Measurements from ENCODE around the gene SERHL2. TPM values are rescaled to one million over a fixed set of nuclear protein-coding genes. Genes with fewer than 3 reads are reported as not detected.
A peak's percentile ranks its signal among the peaks of the same experiment; 100 is the strongest.
"Not testable (repeated sequence)": the region's sequence is repeated elsewhere in the genome, so short reads cannot be mapped to it uniquely, and the experiment has no call there.

Gene SERHL2
- total RNA-seq, 1 experiment from 2014 or later: 1.1 TPM

- ChIA-PET POLR2A (no interaction called here), CTCF (no interaction called here)
- Mint-ChIP-seq H3K9me3 (peaks cover 3% of the 10 kb centered on the region; the same call in 1 of the 2 replicates), H3K27me3 (ENCODE audit: low read depth) (no peaks in the 10 kb centered on the region), H3K4me3 (no peak overlapping the region), H3K27ac (no peak overlapping the region; the same call in 1 of the 2 replicates), H3K4me1 (peaks cover 10% of the 10 kb centered on the region), H3K36me3 (peaks cover 69% of the 10 kb centered on the region)
- ATAC-seq (no peak), DNase-seq (ENCODE audit: low spot score) (no peak)
- TF ChIP-seq ELF4 (CRISPR knock-in tag; IDR thresholded peaks at IDR 0.05; ENCODE audit: low read depth) (no peak), SMAD3 (CRISPR knock-in tag; IDR thresholded peaks at IDR 0.05; ENCODE audit: borderline replicate concordance) (no peak), ATF1 (CRISPR knock-in tag; IDR thresholded peaks at IDR 0.05) (no peak), ZNF317 (CRISPR knock-in tag; IDR thresholded peaks at IDR 0.05; ENCODE audit: borderline replicate concordance, low read depth) (no peak), ZNF425 (CRISPR knock-in tag; conservative IDR thresholded peaks at IDR 0.05) (no peak), ZNF263 (CRISPR knock-in tag; IDR thresholded peaks at IDR 0.05; ENCODE audit: low read depth) (no peak)
These were observed 50.6 kb downstream of the SERHL2 start for GRCh38 chr22:42604403-42604802.

DNA sequence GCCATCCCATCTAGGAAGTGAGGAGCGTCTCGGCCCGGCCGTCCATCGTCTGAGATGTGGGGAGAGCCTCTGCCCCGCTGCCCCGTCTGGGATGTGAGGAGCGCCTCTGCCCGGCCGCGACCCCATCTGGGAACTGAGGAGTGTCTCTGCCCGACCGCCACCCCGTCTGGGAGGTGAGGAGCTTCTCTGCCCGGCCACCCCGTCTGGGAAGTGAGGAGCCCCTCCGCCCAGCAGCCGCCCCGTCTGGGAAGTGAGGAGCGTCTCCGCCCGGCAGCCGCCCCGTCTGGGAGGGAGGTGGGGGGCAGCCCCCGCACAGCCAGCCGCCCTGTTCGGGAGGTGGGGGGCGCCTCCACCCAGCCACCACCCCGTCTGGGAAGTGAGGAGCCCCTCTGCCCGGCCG lies 53.9 kb downstream of the SERHL2 start:
- CTCF ChIA-PET; H3K4me3 Mint-ChIP-seq; POLR2A ChIA-PET; H3K27ac Mint-ChIP-seq; ATAC-seq; H3K27me3 Mint-ChIP-seq (ENCODE audit: low read depth); H3K9me3 Mint-ChIP-seq; DNase-seq (ENCODE audit: low spot score): not testable (repeated sequence)
- H3K4me1 Mint-ChIP-seq: peaks cover 22% of the 10 kb centered on the region
- peaks cover 62% of the 10 kb centered on the region for H3K36me3 Mint-ChIP-seq

DNA sequence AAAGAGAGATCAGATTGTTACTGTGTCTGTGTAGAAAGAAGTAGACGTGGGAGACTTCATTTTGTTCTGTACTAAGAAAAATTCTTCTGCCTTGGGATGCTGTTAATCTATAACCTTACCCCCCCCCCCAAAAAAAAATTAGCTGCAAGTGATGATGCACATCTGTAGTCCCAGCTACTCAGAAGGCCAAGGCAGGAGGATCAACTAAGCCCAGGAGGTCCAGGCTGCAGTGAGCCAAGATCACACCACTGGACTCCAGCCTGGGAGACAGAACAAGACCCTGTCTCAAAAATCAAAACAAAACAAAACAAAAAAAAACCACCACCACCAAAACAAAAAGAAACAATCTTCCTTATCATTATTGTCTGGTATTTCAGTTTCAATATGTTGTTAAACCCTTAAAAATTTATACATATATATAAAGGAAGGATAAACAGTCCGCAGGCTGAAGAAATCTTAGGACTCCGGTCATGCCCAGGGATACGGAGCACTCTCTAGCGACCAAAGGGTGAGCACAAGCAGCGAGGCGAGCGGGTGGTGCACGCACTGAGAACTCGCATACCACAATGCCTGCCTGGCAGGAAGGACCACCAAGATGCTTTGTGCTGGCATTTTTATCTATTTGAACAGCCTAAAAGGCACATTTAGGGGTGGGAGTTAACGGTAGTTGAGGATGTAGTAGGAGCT lies 54.5 kb downstream of the SERHL2 start:
- no peaks in the 10 kb centered on the region for H3K27me3 Mint-ChIP-seq (ENCODE audit: low read depth)
- peaks cover 3% of the 10 kb centered on the region; the same call in 1 of the 2 replicates for H3K9me3 Mint-ChIP-seq
- peaks cover 60% of the 10 kb centered on the region for H3K36me3 Mint-ChIP-seq
- ATAC-seq (no peak), DNase-seq (ENCODE audit: low spot score) (no peak)
- POLR2A ChIA-PET: interaction anchor here (0.5 to 0.6 kb wide), 2 partner anchors 127 to 436 kb away, joined by 3 read pairs; no protein-coding TSS in a partner anchor
- peak overlapping the region; percentile 79; the same call in 1 of the 2 replicates for H3K27ac Mint-ChIP-seq
- H3K4me3 Mint-ChIP-seq: no peak overlapping the region
- CTCF ChIA-PET: no interaction called here
- peaks cover 28% of the 10 kb centered on the region for H3K4me1 Mint-ChIP-seq
- TF ChIP-seq, protein P1, sequence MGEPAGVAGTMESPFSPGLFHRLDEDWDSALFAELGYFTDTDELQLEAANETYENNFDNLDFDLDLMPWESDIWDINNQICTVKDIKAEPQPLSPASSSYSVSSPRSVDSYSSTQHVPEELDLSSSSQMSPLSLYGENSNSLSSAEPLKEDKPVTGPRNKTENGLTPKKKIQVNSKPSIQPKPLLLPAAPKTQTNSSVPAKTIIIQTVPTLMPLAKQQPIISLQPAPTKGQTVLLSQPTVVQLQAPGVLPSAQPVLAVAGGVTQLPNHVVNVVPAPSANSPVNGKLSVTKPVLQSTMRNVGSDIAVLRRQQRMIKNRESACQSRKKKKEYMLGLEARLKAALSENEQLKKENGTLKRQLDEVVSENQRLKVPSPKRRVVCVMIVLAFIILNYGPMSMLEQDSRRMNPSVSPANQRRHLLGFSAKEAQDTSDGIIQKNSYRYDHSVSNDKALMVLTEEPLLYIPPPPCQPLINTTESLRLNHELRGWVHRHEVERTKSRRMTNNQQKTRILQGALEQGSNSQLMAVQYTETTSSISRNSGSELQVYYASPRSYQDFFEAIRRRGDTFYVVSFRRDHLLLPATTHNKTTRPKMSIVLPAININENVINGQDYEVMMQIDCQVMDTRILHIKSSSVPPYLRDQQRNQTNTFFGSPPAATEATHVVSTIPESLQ (CRISPR knock-in tag; IDR thresholded peaks at IDR 0.05): no peak
- TF ChIP-seq ZNF219 (CRISPR knock-in tag; IDR thresholded peaks at IDR 0.05; ENCODE audit: borderline replicate concordance) (no peak), CTCF (IDR thresholded peaks at IDR 0.05) (no peak), NFE2L1 (CRISPR knock-in tag; IDR thresholded peaks at IDR 0.05) (no peak), ZBTB43 (CRISPR knock-in tag; IDR thresholded peaks at IDR 0.05) (no peak), ZNF416 (CRISPR knock-in tag; IDR thresholded peaks at IDR 0.05) (no peak), ERG (CRISPR knock-in tag; IDR thresholded peaks at IDR 0.05) (no peak), FOXK1 (CRISPR knock-in tag; IDR thresholded peaks at IDR 0.05) (no peak), FOXJ3 (CRISPR knock-in tag; IDR thresholded peaks at IDR 0.05; ENCODE audit: borderline replicate concordance) (no peak), EMX1 (CRISPR knock-in tag; IDR thresholded peaks at IDR 0.05) (no peak), SMAD3 (CRISPR knock-in tag; IDR thresholded peaks at IDR 0.05; ENCODE audit: borderline replicate concordance) (no peak), ZNF263 (CRISPR knock-in tag; IDR thresholded peaks at IDR 0.05; ENCODE audit: low read depth) (no peak), JUN (CRISPR knock-in tag; IDR thresholded peaks at IDR 0.05) (no peak)
- TF ChIP-seq, protein P2, sequence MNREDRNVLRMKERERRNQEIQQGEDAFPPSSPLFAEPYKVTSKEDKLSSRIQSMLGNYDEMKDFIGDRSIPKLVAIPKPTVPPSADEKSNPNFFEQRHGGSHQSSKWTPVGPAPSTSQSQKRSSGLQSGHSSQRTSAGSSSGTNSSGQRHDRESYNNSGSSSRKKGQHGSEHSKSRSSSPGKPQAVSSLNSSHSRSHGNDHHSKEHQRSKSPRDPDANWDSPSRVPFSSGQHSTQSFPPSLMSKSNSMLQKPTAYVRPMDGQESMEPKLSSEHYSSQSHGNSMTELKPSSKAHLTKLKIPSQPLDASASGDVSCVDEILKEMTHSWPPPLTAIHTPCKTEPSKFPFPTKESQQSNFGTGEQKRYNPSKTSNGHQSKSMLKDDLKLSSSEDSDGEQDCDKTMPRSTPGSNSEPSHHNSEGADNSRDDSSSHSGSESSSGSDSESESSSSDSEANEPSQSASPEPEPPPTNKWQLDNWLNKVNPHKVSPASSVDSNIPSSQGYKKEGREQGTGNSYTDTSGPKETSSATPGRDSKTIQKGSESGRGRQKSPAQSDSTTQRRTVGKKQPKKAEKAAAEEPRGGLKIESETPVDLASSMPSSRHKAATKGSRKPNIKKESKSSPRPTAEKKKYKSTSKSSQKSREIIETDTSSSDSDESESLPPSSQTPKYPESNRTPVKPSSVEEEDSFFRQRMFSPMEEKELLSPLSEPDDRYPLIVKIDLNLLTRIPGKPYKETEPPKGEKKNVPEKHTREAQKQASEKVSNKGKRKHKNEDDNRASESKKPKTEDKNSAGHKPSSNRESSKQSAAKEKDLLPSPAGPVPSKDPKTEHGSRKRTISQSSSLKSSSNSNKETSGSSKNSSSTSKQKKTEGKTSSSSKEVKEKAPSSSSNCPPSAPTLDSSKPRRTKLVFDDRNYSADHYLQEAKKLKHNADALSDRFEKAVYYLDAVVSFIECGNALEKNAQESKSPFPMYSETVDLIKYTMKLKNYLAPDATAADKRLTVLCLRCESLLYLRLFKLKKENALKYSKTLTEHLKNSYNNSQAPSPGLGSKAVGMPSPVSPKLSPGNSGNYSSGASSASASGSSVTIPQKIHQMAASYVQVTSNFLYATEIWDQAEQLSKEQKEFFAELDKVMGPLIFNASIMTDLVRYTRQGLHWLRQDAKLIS (CRISPR knock-in tag; IDR thresholded peaks at IDR 0.05; ENCODE audit: borderline replicate concordance): no peak
